HG03159 (cell line): ENCODE measurements around the gene AMIGO3.

Source experiments
- ATAC-seq: cut with Tn5 transposase; IDR thresholded peaks from one replicate; pipeline ENCODE4 v1.9.1; 2021; ENCODE audit warnings: mild to moderate bottlenecking, moderate library complexity; ENCODE audit not compliant: unreplicated experiment

Gene AMIGO3

DNA sequence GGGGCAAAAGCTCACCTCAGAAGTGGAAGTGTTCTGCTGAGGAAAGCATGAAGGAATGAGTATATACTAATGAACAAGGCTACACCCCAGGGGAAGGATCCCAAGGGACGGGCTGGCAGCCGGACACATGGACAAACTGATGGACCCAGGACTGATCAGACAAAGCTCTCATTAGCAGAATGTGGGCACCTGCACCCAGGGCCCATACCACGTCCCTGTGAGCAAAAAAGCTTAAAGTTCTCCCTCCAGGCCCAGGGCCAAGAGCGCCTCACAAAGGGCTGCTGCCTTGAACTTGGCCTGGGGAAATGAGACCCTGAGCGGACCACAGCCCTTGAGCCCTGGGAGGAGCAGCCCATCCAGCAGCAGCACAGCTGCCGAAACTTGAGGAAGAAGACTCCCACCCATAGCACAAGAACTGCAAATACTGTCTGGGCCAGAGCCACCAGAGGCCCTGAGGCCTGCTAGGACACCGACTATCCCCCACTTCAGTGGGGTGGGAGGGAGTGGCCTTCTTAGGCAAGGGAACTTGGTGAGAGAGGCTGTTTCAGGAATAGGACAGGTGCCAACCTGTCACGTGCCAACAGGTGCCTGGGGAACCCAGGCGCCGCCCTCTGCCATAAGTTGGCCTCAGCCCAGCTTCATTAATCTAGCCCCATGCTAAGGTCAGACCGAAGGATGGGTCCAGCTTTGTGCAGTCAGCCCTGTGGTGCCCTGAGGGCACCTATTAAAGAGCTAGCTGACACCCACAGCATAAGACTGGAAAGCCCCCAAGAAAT is 6.6 kb upstream of the AMIGO3 start:
- no peak for ATAC-seq

DNA sequence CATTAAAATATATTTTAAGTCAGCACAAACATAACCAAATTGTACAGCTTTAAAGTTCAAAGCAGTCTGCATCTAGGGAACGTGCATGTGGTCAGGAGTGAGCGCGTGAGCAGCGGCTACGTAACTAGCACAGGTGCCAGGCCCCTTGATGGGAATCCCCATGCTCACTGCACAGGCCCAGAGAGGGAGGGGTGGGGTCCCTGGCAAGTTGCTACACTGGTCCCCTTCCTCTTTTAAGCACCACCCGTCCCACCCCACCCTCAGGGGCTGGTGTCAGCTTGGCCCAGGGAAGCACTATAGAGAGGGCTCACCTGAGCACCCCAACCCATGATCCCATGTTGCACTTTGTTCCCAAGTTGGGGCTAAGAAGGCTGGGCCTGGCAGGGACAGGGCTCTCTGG is 5.1 kb upstream of the AMIGO3 start:
- ATAC-seq = no peak

DNA sequence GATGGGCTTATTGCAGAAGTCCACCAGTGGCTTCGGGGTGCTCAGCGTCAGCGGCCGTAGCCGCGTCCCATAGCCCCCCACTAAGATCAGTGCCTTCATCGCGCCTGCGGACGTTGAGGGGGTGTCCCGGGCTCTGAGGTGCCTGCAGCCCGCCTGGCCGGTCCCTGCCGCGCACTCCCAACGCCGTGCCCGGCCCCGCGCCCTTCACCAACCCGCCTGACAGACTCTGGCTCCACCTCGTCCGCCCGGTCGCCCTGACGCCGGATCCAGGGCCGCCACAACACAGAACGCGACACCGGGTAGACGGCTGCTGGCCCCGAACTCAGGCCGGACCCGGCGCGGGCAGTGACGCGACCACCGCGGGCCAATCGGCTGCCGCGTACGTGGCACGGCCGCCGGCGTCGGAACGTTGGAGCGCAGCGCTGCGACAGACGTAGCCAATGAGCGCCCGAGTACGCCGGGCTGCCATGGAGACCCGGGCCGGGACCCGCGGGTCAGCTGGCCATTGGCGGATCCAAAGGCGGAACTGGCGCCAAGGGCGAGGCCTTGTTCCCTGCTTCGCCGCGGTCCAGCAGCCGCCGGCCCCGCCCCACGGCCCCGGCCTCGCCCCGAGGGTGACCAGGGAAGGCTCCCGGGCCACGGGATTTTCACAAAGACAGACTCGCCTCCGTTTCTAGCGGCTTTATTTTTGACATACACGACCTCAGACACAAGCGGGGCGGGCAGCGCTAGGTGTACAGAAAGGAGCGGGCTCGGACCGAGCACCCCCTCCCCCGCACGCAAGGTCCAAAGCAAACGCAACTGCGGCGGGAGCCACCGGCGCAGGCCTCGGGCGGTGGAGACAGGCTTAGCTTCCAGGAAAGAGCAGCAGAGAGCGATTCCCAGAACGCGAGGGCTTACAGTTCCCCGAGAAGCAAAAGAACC is 4.4 kb upstream of the AMIGO3 start, which contains the start of gene GMPPB:
Gene GMPPB, minus strand, starts transcription at position 324 of the 924 bp plus-strand sequence. Its CDS starts 225 bp downstream, at position 99.
- peak; percentile 71 for ATAC-seq

DNA sequence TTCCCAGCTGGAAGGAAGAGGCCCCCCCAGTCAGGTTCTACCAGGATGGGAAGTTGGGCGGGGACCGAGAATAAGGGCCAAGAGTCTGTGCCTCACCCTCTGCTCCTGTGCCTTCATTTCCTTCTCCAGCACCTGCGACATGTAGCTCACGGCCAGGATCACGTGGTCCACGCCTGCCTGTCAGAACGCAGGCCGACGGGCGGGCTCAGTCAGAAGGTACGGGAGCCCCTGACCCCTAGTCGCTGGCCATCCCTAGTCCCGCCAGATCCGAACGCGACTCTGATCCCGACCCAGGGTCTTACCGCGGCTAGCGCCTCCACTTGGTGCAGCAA is 3.8 kb upstream of the AMIGO3 start:
- ATAC-seq = no peak

DNA sequence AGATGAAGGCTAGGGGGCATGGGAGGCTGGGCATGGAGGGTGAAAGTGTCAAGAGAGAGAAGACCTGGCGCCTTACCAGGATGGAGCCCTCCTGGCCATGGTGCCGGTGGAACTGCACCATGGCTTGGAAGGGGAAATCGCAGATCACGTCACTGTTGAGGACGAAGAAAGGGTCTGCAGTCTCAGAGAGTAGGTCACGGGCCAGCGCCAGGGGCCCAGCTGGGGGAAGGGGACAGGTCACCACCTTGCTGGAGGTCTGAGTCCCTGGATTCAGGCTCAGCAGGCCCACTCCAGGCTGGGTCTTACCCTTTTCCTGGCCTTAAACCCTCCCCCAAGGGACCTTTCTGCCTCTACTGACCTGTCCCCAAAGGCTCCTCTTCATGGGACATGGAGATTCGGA is 3.4 kb upstream of the AMIGO3 start:
- no peak for ATAC-seq

DNA sequence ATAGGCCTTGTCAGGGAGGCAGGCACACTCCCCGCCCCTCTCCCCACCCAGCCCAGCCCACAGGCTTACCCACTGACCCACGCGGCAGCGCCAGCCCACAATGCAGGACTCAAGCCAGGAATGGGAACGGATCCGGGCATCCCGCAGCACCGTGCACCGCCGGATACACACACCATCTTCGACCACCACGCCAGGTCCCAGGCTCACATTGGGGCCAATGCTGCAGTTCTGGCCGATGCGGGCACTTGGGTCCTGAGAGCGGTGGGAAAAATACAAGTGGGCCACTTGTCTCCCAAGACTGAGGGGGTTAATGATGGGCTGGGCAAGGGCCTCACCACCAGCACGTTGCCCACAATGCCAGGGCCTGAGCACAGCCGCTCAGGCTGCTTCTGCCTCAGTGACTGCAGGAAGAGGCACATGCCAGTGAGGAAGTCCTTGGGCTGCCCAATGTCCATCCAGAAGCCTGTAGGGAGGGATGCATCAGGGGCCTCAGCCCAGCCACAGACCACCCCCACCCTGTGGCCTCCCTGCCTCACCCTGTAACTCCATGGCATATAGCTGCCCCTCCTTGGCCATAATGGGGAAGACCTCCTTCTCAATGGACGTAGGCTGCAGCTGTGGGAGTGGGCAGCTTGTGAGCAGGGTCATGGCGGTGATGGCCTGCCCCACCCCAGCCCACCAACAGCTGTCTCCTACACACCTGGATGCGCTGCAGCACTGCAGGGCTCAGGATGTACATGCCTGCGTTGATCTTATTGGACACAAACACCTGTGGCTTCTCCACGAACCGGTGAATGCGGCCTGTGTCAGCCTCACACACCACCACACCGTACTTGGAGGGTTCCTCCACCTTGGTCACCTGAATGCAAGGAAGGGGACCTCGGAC is 2.7 kb upstream of the AMIGO3 start:
- no peak for ATAC-seq

DNA sequence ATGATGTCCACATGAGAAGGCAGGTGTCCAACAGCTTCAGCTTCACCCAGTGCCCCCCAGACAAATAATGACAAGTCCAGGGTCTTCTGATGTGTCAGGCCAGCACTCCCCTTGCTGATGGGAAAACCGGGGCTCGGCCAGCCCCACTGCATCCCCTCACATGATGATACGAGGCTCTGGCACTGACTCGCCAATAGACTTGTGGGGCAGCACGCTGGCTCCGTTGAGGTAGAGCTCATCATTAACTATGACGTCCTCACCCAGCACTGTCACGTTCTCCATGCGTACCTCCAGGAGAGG is 2.1 kb upstream of the AMIGO3 start:
- ATAC-seq = no peak

DNA sequence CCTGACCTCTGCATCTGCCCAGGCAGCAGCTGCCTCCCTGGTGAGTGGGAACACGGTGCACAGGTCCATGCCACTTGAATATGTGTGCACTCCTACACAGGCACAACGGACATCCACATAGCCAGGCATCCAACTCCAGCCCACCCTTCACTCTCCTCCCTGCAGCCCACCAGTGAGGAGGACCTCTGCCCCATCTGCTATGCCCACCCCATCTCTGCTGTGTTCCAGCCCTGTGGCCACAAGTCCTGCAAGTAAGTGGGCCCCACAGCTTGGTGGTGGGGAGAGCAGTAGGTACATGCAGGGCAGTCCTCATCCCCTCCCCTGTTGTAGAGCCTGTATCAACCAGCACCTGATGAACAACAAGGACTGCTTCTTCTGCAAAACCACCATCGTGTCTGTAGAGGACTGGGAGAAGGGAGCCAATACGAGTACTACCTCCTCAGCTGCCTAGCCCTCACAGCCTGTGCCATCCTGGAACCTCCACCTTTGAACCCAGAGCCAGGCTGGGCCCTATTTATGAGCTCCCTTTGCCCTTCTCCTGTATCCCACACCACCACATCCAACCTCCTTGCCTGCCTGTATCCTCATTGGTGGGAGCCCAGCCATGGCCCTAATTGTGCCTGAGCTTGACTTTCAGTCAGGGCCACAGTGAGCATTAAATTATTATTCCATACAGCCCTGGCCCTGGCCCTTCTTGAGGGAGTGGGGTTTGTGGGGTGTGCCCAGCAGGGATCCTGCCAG is 1.5 kb upstream of the AMIGO3 start:
- no peak for ATAC-seq

DNA sequence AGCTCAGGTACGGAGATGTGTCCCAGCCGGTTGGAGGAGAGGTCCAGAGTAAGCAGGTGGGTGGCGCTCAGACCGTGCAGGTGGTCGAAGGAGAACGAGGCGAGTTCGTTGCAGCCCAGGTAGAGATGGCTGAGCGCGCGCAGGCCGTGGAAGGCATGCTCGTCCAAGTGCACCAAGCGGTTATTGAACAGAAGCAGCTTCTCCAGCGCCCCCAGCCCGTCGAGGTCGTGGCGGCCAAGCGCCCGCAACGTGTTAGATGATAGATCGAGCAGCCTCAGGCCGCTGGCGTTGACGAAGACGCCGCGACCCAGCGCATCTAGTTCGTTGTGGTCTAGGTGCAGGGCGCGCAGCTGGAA is 648 bp downstream of the AMIGO3 start:
- ATAC-seq = no peak

DNA sequence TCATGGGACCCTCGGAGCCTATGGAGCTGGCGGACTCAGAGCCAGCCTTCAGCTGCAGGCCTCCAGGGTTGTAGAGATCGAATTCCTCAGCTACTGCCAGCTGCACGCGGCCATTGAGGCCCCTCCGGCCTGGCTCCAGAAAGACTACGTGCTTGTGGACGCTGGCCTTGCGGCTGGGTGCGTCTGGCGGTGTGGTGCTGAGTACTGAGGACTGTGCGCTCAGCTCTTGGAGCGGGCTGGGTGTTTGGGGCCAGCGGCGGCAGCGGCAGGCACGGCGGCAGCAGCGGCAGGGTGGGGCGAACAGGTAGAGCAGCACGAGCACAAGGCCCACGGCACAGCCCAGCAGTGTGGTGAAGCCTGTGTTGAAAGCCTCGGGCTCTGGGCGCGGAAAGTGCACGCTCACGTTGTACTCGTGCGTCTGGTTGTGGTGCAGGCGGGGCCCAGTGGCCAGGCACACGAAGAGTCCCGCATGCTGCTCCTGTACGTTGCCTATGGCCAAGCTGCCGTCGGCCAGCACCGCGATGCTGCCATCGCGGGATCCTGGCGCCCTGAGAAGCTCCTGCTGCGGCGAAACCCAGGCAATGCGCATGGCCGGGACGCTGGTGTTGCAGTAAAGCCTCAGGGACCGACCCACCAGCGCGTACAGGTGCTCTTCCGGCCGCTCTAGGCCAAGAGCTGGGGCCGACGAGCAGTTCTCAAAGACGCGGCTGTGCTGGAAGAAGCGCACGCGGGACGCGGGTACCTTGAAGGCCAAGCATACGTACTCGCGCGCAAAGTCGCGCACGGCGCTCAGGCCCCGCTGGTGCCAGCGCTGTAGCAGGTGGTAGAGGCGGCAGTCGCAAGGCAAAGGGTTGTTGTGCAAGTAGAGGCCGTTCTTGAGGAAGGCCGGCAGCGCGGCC is 1.3 kb downstream of the AMIGO3 start:
- no peak for ATAC-seq

DNA sequence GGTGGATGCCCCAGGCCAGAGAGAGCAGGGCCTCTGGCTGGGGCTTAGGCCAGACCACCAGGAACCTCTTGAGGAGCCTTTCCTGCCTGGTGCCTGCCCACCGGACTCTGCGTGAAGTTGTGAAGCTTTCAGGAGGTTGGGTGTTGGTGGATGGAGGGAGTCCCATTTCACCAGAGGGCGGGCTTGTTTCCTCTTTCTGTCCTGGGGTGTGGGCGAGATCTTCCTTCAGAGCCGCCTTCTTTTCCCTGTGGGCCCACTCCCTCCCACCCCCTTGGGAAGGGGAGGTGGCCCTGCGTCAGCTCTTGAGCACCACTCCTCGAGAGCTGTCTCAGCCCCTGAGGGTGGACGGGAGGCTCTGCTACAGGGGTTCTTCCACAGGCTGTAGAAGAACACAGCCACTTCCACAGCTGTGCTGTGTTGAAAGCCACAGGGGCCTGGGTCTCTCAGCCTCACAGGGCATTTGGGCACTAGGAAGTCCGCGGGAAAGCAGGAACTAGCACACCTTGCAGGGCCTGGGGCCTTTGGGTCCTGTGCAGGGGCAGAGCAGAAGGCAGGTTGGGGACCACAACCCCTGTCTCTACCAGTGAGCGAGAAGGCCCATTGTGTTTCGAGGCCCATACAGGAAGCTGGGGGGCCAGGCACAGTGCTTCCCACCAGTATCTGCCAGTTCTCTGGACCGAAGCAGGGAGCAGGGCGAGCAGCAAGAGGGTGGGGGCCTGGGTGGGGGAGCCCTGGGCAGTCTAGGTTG is 2.1 kb downstream of the AMIGO3 start:
- no peak for ATAC-seq

DNA sequence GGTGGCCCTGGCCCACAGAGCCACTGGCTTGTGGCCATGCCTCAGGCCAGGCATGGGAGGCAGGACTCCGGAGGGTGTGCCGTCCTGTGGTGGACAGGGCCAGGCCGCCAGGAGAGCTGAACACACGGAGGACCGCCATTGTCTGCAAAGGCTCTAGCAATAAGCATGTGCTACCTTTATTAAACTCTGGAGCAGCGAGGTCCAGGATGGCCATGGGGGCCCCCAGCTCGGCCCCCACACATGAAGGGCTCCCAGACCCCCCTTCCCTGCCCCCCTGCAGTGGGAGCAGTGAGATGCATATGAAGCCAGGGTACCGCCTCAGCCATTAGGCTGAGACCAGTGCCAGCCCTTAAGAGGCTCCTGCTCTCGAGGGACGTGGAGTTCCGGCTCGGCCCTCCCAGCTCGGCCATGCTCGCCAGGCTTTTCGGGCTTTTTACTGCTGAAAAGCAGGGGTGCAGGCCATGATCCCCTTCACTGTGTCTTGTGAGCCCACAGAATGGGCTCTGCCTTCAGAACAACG is 2.7 kb downstream of the AMIGO3 start:
- ATAC-seq = no peak

DNA sequence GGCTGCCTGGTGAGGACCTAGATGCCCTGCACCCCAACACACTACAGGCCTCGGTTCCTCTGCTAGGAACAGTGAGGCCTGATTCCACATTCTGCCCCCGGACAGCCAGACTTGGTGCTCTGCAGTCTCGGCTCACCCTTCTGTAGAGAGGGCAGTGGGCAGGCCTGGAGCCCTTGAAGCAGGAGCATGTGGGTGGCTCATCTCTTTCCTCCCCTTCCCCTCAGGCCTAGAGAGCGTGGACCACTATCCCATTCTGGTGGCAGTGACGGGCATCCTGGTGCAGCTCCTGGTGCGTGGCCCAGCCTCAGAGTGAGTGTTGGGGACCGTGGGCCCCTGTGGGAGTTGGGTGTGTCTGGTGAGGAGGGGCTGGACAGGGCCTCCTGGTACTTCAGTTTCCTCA is 3.3 kb downstream of the AMIGO3 start:
- ATAC-seq = no peak

DNA sequence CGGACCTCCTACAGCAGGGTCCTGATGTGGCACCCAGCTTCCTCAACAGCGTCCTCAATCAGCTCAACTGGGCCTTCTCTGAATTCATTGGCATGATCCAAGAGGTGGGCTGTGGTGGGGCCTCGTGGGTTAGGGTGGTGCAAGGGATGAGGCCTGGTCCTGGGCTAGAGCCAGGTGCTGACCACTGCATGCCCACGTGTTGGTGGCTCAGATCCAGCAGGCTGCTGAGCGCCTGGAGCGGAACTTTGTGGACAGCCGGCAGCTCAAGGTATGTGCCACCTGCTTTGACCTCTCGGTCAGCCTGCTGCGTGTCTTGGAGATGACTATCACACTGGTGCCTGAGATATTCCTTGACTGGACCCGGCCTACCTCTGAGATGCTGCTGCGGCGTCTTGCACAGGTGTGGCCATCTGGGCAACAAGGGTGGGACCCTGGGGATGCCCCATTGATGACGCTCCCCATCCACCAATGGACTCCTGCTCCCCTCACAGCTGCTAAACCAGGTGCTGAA is 3.8 kb downstream of the AMIGO3 start:
- ATAC-seq = no peak

DNA sequence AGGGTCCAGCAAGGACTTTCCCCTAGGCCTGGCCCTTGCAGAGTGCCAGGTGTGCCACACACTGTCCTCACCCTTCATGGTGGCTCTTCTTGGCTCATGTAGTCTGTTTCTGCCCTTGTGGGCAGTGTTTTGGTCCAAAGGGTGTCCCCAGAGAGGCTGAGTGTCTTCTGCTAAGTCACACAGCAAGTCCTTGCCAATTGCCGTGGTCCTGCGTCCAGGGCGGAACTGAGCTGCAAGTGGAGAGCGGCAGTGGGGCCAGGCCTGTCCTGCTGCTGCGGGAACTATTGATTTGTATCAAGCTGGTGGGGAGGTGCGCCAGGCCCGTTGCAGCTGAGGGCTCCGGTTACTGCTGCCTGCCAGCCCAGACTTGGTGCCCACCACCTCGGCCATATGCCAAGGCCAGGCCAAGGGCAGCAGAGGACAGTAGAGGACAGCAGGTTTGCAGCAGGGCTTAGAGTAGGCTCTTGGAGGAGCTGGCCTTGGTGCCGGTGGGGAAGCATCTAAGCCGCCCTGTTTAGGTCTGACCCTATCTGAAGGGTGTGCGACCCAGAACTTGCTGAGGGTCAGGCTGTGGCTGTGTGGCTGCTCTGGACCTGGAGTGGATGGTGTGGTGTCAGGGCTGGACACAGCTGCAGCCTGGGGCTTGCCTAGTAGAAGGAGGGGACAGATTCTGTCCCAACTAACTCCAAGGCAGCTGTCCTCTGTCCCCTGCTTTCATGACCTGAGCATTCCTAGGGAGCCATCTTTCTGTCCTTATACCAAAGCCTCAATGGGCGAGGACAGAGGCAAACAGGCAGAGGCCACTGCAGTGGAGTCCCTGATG is 4.5 kb downstream of the AMIGO3 start:
- no peak for ATAC-seq

DNA sequence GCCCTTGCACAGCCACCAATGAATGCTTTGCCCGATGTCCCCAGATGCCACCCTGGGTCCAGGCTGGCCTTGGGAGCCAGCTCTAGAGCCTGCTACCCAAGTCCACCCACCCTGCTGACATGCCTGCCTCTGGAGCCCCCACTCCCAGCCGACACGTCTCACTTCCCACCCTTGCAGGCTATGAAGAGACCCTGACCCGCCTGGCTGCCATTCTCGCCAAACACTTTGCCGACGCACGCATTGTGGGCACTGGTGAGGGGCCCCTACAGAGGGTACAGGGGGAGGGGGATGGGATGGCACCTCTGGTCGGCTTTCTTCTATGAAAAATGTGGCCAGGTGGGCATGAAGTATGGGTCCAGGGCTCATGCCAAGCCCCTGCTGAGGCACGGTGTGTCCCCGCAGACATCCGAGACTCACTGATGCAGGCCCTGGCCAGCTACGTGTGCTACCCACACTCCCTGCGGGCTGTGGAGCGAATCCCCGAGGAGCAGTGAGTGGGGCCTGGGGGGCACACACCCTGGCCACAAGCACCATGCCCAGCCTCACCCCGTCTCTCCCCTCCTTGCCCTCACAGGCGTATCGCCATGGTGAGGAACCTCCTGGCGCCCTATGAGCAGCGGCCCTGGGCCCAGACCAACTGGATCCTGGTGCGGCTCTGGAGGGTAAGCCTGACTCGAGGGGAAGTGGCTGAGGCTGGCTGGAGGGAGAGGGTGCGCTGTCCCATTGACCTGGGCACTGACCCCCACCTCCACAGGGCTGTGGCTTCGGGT is 6.0 kb downstream of the AMIGO3 start:
- no peak for ATAC-seq
